H1 (cell line): ENCODE measurements around the gene HIVEP3. TPM values are rescaled to one million over a fixed set of nuclear protein-coding genes. Genes with fewer than 3 reads are reported as not detected.

ENCODE experiments used
- CHD1 ChIP-seq: IDR thresholded peaks from 2 replicates; pipeline ENCODE4 v1.6.1; 2012; ENCODE audit warnings: low read depth, low read length, improper control_type of control experiment
- CREB1 ChIP-seq: IDR thresholded peaks from 2 replicates; pipeline ENCODE4 v1.6.1; 2012; ENCODE audit warnings: inconsistent platforms
- HDAC2 ChIP-seq, 2 experiments: fragments of 300-600 bp in 1 of 2; sonication (generic) in 1 of 2; IDR thresholded peaks; 2 replicates each; pipeline ENCODE4 v1.6.1; 2011 to 2012; ENCODE audit warnings: low read depth in 2 of 2, low read length in 2 of 2, mild to moderate bottlenecking in 2 of 2, moderate library complexity in 2 of 2, borderline replicate concordance in 1 of 2, inconsistent platforms in 1 of 2
- SAP30 ChIP-seq: fragments of 300-600 bp; sonication (generic); IDR thresholded peaks from 2 replicates; pipeline ENCODE4 v1.7.1; 2012; ENCODE audit warnings: low read length, moderate library complexity, mild to moderate bottlenecking, inconsistent platforms; ENCODE audit not compliant: insufficient read depth, insufficient replicate concordance
- polyA plus RNA-seq, 7 experiments: library from polyadenylated mRNA; depleted of rRNA in 3 of 7; stranded (reverse) in 5 of 7; unstranded in 2 of 7; fragments of >200 nt in 5 of 7; fragments of 200-250 nt in 2 of 7; gene quantifications; 1 replicate in 5 of 7; 2 replicates in 1 of 7; 4 replicates in 1 of 7; pipeline versions ENCODE4 v1.2.1 to v1.2.3, GENCODE V29; 2011 to 2013; ENCODE audit warnings: missing spikeins in 2 of 7, mixed read lengths in 2 of 7
- total RNA-seq: library from RNA; stranded (reverse); fragmentation: NEBNext Ultra II Directional; extraction: Animal tissue kit (Norgen Biotek cat#: 25700); gene quantifications from 2 replicates; pipeline ENCODE4 v1.2.1, GENCODE V29; 2021

HIVEP3 gene
- total and polyA plus RNA-seq, 2 of the 8 experiments (the other 6 are each of a cell fraction or from before 2014, with no cell fraction given): 0.24 to 0.69 TPM

- TF ChIP-seq HDAC2 (IDR thresholded peaks at IDR 0.05; ENCODE audit: borderline replicate concordance in 1 of 2, low read depth in 2 of 2, low read length in 2 of 2) (no peak), SAP30 (no peak), CHD1 (no peak), CREB1 (no peak)
Measured at GRCh38 chr1:41614818-41615217, 303.9 kb downstream of the HIVEP3 start (continued).
